Nephron (organoid): ENCODE data around the gene SHISAL2B.

Source experiments
- H3K27ac Mint-ChIP-seq, 3 experiments: 2 replicates each; pipeline ENCODE4 v1.8.0; 2020; ENCODE audit warnings: mixed read lengths in 3 of 3, mild to moderate bottlenecking in 2 of 3, moderate library complexity in 1 of 3
- H3K27me3 Mint-ChIP-seq: 2 replicates; pipeline ENCODE4 v1.8.0; 2021; ENCODE audit warnings: low read depth, mild to moderate bottlenecking, moderate library complexity, mixed read lengths
- H3K36me3 Mint-ChIP-seq: 2 replicates; pipeline ENCODE4 v1.8.0; 2020; ENCODE audit warnings: low read depth, mixed read lengths
- H3K4me1 Mint-ChIP-seq: 2 replicates; pipeline ENCODE4 v1.8.0; 2020; ENCODE audit warnings: mixed read lengths
- H3K4me3 Mint-ChIP-seq, 3 experiments: 2 replicates each; pipeline ENCODE4 v1.8.0; 2020; ENCODE audit warnings: mild to moderate bottlenecking in 3 of 3, mixed read lengths in 3 of 3, moderate library complexity in 2 of 3
- H3K9me3 Mint-ChIP-seq: 2 replicates; pipeline ENCODE4 v1.8.0; 2020; ENCODE audit warnings: mixed read lengths
- TF ChIP-seq, protein P1 (sequence below), 3 experiments: fragments of 200-600 bp; sonication (generic); IDR thresholded peaks; one replicate each; pipeline ENCODE4 v1.5.0; 2021; ENCODE audit warnings: antibody characterized with exemption in 3 of 3; ENCODE audit not compliant: unreplicated experiment in 3 of 3

The SHISAL2B gene

DNA sequence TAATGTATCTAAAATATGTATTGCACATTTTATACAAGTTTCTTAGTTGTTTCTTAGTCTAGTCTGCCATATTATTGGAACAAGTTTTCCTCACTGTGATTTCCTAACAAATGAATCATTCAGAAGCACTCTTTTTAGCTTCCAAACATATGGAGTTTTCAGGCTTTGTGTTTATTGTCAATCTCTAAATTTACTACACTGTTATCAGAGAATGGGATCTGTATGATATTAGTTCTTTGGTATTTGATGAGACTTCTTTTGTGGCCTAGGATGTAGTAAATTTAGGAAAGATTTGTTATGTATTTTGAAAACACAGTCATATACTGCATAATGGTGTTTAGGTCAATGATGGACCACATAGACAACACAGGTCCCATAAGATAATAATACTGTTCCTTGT is 52.5 kb downstream of the SHISAL2B start:
- TF ChIP-seq, protein P1, sequence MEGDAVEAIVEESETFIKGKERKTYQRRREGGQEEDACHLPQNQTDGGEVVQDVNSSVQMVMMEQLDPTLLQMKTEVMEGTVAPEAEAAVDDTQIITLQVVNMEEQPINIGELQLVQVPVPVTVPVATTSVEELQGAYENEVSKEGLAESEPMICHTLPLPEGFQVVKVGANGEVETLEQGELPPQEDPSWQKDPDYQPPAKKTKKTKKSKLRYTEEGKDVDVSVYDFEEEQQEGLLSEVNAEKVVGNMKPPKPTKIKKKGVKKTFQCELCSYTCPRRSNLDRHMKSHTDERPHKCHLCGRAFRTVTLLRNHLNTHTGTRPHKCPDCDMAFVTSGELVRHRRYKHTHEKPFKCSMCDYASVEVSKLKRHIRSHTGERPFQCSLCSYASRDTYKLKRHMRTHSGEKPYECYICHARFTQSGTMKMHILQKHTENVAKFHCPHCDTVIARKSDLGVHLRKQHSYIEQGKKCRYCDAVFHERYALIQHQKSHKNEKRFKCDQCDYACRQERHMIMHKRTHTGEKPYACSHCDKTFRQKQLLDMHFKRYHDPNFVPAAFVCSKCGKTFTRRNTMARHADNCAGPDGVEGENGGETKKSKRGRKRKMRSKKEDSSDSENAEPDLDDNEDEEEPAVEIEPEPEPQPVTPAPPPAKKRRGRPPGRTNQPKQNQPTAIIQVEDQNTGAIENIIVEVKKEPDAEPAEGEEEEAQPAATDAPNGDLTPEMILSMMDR (IDR thresholded peaks at IDR 0.05; ENCODE audit: unreplicated experiment in 3 of 3): no peak
- Mint-ChIP-seq H3K4me3 (no peak overlapping the region), H3K9me3 (no peaks in the 10 kb centered on the region), H3K27ac (no peak overlapping the region), H3K36me3 (peaks cover 22% of the 10 kb centered on the region), H3K27me3 (no peaks in the 10 kb centered on the region), H3K4me1 (no peaks in the 10 kb centered on the region)

DNA sequence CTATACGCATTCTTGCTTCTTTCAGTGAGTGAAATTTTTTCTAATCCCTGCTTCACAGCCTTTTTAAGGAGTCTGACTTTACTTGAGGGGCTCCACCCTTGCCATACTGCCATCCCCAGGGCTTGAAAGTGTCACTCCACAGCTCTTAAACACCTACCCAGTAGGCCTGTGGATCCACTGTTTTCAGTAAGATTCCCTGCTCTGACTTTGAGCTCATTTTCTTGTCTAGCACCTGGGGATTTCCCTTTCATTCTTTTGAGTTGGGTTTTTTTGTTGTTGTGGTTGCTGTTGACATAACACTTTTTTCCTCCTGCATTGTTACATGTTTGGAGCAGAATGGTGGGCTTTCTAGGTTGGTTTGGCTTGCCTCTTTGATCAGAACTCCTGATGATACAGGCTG is 54.6 kb downstream of the SHISAL2B start:
- no peaks in the 10 kb centered on the region for H3K9me3 Mint-ChIP-seq
- no peaks in the 10 kb centered on the region for H3K4me1 Mint-ChIP-seq
- H3K36me3 Mint-ChIP-seq: peaks cover 21% of the 10 kb centered on the region
- TF ChIP-seq, protein P1 (IDR thresholded peaks at IDR 0.05; ENCODE audit: unreplicated experiment in 3 of 3): no peak
- no peak overlapping the region for H3K27ac Mint-ChIP-seq
- no peaks in the 10 kb centered on the region for H3K27me3 Mint-ChIP-seq
- H3K4me3 Mint-ChIP-seq: no peak overlapping the region

DNA sequence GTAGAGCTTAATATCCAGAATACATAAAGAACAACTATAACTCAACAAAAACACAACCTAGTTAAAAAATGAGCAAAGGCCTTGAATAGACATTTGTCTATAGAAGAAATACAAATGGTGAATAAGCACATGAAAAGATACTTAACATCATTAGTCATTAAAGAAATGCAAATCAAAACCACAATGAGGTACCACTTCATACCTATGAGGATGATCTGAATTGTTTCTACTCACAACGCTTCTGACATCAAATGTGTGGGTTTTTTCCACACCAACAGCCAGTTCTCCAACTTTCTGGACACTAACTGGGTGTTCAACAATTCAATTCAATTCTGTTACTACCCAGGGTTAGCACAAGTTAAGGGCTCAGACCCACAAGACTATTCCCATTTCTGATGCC is 56.1 kb downstream of the SHISAL2B start:
- Mint-ChIP-seq H3K27ac (no peak overlapping the region), H3K27me3 (no peaks in the 10 kb centered on the region), H3K4me1 (no peaks in the 10 kb centered on the region), H3K4me3 (no peak overlapping the region), H3K9me3 (no peaks in the 10 kb centered on the region), H3K36me3 (peaks cover 16% of the 10 kb centered on the region)
- TF ChIP-seq, protein P1 (IDR thresholded peaks at IDR 0.05; ENCODE audit: unreplicated experiment in 3 of 3): no peak

DNA sequence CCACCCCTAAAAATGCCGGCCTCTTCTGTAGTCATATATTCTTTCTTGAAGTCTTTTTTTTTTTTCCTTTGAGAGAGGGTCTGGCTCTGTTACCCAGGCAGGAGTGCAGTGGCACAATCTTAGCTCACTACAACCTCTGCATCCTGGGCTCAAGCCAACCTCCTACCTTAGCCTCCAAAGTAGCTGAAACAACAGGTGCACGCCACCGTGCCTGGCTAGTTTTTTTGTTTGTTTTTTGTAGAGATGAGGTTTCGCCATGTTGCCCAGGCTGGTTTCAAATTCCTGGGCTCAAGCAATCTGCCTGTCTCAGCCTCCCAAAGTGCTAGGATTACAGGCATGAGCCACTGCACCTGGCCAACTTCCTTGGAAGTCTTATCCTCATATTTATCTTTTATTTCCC is 59.1 kb downstream of the SHISAL2B start:
- H3K9me3 Mint-ChIP-seq: no peaks in the 10 kb centered on the region
- no peaks in the 10 kb centered on the region for H3K27me3 Mint-ChIP-seq
- TF ChIP-seq, protein P1 (IDR thresholded peaks at IDR 0.05; ENCODE audit: unreplicated experiment in 3 of 3): no peak

DNA sequence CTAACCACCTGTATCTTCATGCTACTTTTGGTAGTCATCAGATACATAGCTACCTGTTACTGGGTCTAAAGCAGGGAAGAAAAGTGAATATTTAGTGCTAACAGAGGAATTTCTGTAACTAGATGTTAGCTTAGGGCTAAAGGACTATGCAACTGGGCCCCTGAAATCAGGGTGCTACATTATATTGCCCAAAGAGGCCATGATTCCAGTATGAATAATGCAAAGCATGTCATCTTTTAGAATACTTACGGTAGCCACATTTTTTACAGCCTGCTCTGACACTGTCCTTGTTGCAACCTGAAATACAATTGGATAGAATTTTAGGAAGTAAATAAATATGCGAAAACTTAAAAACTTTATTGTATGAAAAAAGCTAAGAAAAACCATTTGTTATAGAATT is 63.8 kb downstream of the SHISAL2B start:
- Mint-ChIP-seq H3K27ac (no peak overlapping the region), H3K9me3 (no peaks in the 10 kb centered on the region), H3K36me3 (peaks cover 35% of the 10 kb centered on the region), H3K4me3 (no peak overlapping the region), H3K27me3 (no peaks in the 10 kb centered on the region), H3K4me1 (no peaks in the 10 kb centered on the region)
- TF ChIP-seq, protein P1 (IDR thresholded peaks at IDR 0.05; ENCODE audit: unreplicated experiment in 3 of 3): no peak

More for the DNA sequence above, 59.1 kb downstream of the SHISAL2B start:
- Mint-ChIP-seq H3K4me3 (no peak overlapping the region), H3K27ac (no peak overlapping the region), H3K4me1 (no peaks in the 10 kb centered on the region), H3K36me3 (peaks cover 20% of the 10 kb centered on the region)

DNA sequence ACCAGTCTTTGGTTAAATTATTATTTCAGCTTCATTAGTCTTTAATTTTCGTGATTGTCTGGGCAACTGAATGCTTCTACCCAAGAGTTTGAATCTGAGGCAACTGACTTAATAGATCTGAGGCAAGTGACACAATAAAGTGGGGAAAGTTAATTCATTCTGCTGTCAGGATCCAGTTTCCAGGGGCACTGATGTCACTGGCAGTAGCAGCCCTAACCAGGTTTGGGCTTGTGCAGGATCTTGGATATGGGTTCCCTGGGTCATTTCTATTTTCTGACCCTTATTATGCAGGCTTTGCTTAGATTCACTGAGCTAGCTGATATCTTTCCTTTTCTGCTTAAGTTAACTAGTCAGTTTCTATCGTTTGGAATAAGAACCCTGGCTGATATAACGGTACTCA is 68.6 kb downstream of the SHISAL2B start:
- Mint-ChIP-seq H3K9me3 (no peaks in the 10 kb centered on the region), H3K27ac (no peak overlapping the region), H3K27me3 (no peaks in the 10 kb centered on the region), H3K4me3 (no peak overlapping the region), H3K36me3 (peaks cover 23% of the 10 kb centered on the region), H3K4me1 (peaks cover 10% of the 10 kb centered on the region)
- TF ChIP-seq, protein P1 (IDR thresholded peaks at IDR 0.05; ENCODE audit: unreplicated experiment in 3 of 3): no peak
